ENCODE measurements around the gene ATXN1. TPM values are rescaled to one million over a fixed set of nuclear protein-coding genes. Genes with fewer than 3 reads are reported as not detected.

ATXN1 gene
- total and polyA plus RNA-seq, 2 of the 8 experiments (the other 6 are each of a cell fraction or from before 2014, with no cell fraction given) = 1.6 to 4.0 TPM

- TF ChIP-seq CHD7 (IDR thresholded peaks at IDR 0.05; ENCODE audit: insufficient replicate concordance, low read length) = no peak
- TF ChIP-seq EGR1 (IDR thresholded peaks at IDR 0.05; ENCODE audit: borderline replicate concordance, low read depth, low read length) = no peak
- no peak for TF ChIP-seq E2F6 (IDR thresholded peaks at IDR 0.05)
- no peak for TF ChIP-seq TAF7 (optimal IDR thresholded peaks at IDR 0.05; ENCODE audit: borderline replicate concordance, low read depth, low read length)
- TF ChIP-seq ATF2 (IDR thresholded peaks at IDR 0.05; ENCODE audit: low read length) = no peak
- TF ChIP-seq TCF12 (IDR thresholded peaks at IDR 0.05; ENCODE audit: low read depth, low read length) = no peak
- TF ChIP-seq YY1 (IDR thresholded peaks at IDR 0.05; ENCODE audit: low read depth, low read length) = no peak
- TF ChIP-seq CEBPB (IDR thresholded peaks at IDR 0.05; ENCODE audit: low read depth, low read length) = no peak
- TF ChIP-seq GABPA (IDR thresholded peaks at IDR 0.05; ENCODE audit: borderline replicate concordance, insufficient read depth, low read length) = no peak
These were observed 262.3 kb downstream of the ATXN1 start (continued) for GRCh38 chr6:16498957-16499356.
